GM21619 (cell line): ENCODE measurements around the gene GJC1.
"Not testable (repeated sequence)": the region's sequence is repeated elsewhere in the genome, so short reads cannot be mapped to it uniquely, and the experiment has no call there.

ENCODE experiments used
- ATAC-seq: cut with Tn5 transposase; IDR thresholded peaks from one replicate; pipeline ENCODE4 v1.9.1; 2021; ENCODE audit not compliant: unreplicated experiment

The GJC1 gene

GRCh38 chr17:44846206-44846605 is 16.1 kb upstream of the GJC1 start:
- no peak for ATAC-seq

DNA sequence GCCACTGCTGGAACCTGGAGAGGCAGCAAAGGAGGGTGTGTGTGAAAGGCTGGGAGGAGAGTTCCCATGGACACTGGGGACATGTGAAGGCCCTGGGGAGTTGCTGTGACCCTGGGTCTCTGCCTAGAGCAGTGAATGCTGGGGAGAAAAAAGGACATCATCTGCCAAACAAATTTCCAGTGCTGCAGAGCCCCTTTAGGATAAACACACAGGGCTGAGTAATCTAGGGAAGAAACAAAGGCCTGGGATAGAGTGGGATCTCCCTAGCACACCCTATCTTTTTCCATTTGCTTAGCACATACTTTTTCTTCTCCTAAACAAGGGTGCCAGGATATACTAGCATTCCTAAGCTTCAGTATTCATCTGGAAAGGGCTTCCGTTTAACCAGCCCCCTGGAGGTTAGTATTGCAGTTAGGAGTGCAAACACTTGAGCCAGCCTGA is 14.3 kb upstream of the GJC1 start:
- no peak for ATAC-seq

GRCh38 chr17:44842748-44843147 is 12.7 kb upstream of the GJC1 start:
- ATAC-seq: no peak

DNA sequence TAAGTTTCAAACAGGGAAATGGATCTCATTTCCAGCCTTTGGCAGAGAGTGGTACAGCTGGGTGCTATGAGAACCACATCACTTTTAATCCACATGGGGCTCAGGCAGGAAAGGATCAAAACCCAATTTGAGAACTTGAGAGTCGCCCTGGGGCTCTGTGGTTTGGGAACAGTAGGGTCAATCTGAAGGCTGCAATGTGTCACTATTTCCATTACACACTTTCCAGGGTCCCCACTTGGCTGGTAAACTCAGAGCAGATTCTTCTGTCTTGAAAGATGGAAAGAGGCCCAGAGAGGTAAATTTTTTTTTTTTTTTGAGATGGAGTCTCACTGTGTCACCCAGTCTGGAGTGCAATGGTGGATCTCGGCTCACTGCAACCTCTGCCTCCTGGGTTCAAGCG is 10.8 kb upstream of the GJC1 start:
- ATAC-seq: no peak

GRCh38 chr17:44840274-44840673 is 10.2 kb upstream of the GJC1 start:
- ATAC-seq: no peak

DNA sequence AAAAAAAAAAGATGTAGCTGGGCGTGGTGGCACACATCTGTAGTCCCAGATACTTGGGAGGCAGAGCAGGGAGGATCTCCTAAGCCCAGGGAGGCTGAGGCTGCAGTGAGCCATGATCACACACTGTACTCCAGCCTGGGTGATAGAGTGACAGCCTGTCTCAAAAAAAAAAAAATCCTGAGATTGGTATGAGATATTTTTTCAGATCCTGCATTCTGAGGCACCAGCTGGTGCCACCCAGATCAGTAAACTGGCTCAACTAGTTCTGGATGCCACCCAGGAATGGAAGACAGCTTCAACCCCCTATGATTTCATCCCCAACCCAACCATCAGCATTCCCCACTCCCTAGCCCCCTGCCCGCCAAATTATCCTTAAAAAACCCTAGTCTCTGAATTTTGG is 7.1 kb upstream of the GJC1 start:
- ATAC-seq: no peak

- no peak for ATAC-seq
Observed at GRCh38 chr17:44832805-44833204, 2.7 kb upstream of the GJC1 start.

DNA sequence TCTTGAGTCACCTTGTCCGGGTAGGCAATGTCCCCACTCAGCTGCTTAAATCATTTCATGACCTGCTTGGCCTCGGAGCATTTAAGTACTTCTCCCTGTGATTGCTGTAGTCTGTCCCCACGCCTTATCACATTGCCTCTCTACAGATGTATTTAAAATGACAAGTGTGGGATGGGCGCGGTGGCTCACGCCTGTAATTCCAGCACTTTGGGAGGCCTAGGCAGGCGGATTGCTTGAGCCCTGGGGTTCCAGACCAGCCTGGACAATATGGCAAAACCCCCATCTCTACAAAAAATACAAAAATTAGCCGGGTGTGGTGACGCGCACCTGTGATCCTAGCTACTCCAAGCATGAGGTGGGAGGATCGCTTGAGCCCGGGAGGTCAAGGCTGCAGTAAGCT is 1.3 kb upstream of the GJC1 start:
- no peak for ATAC-seq

GRCh38 chr17:44830359-44831288 is 537 bp upstream of the GJC1 start:
- ATAC-seq: no peak

DNA sequence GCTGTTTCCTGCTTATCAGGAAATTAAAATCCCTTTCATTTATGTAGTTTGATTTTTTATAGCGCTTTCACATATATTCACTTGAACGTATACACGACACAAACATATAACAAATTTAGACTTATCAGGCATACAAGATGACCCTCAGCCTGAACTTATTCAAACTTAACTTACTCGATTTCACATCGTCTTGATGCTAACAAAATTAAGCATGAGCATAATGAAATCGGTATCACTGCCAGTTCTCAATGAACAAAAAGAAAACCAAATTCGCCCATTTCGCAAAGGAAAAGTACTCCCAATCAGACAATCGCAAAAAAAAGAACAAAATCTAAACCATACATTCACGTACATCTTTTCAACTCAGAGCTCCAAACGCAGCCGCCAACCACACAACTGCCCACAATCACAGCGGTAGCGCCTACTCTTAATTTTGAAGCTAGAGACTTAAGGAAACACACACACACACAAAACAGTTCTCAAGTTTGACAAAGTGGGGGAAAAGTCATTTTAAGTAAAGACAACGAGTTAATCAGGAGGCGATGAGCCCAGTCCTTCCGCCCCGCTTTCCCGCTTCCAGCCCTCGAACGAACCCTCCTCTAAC is 1.1 kb downstream of the GJC1 start:
- ATAC-seq: no peak

DNA sequence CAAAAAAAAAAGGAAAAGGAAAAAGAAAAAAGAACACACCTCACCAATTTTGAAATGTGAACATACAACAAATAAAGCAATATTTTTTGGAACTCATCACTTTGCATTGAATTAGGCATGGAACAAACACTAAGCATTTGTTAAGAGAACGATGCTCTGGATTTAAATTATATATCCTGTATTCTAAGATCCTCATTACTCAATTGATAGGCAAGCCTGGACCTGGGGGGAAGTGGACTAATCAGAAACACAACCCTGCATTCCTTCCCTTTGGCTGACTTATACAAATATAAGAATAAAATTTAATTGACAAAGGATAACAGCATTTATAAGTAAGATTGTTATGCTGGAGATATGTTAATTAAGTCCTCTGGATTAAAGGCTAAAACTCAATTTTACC is 2.2 kb downstream of the GJC1 start:
- no peak for ATAC-seq

DNA sequence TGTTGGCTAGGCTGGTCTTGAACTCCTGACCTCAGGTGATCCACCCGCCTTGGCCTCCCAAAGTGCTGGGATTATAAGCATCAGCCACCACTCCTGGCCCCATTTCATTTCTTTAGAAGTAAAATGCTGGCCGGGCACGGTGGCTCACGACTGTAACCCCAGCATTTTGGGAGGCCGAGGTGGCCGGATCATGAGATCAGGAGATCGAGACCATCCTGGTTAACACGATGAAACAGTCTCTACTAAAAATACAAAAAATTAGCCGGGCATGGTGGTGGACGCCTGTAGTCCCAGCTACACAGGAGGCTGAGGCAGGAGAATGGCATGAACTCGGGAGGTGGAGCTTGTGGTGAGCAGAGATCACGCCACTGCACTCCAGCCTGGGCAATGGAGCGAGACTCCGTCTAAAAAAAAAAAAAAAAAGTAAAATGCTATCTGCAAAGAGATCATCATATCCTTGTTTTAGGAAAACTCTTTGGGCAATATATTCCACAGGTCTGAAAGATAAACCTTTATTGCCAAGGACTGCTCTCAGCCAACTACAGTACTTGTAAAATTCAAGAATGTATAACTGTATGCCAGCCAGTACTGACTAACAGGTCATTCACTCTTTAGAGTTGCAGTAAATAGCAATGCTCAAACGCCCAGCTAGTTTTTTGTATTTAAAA is 3.8 kb downstream of the GJC1 start:
- no peak for ATAC-seq

DNA sequence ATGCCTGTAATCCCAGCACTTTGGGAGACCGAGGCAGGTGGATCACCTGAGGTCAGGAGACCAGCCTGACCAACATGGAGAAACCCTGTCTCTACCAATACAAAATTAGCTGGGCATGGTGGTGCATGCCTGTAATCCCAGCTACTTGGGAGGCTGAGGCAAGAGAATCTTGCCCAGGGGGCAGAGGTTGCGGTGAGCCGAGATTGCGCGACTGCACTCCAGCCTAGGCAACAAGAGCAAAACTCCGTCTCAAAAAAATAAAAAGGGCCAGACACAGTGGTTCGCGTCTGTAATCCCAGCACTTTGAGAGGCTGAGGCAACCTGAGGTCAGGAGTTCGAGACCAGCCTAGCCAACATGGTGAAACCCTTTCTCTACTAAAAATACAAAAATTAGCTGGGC is 4.9 kb downstream of the GJC1 start:
- not testable (repeated sequence) for ATAC-seq

- ATAC-seq: no peak
Observed at GRCh38 chr17:44820631-44821212, 9.4 kb downstream of the GJC1 start.

- not testable (repeated sequence) for ATAC-seq
Observed at GRCh38 chr17:44818508-44818907, 11.6 kb downstream of the GJC1 start.

DNA sequence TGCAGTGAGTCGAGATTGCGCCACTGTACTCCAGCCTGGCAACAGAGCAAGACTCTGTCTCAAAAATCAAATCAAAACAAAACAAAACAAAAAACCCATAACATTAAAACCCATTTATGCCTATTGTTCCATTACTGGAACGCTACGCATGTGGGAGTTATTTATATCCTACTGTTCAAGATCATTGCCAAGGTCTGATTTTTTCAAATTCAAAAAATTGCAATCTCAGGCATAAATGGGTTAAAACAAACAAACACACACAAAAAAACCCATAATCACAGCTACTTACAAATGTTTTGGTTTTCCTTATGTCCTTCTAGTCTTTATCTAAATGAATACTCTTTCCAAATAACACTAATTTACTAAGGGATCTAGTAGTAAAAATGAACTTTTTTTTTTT is 17.8 kb downstream of the GJC1 start:
- ATAC-seq: no peak

- ATAC-seq: not testable (repeated sequence)
Observed at GRCh38 chr17:44808656-44809388, 21.3 kb downstream of the GJC1 start.

GRCh38 chr17:44808156-44808555 is 21.9 kb downstream of the GJC1 start:
- no peak for ATAC-seq

DNA sequence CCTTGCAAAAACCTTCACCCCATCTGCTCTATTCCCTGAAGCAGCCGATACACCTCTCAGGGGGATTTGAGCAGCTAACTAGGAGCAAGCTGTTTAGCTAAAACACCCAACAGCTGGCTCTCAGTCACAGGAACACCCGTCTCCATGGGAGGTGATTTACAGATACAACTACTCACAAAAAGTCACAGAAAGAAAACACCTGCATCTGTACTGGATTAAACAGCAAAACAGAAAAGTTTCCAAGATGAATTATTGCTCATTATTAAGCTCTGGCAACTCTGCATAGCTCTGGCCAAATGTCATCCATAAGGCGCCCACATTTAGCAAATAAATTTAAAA is 22.3 kb downstream of the GJC1 start:
- no peak for ATAC-seq

- no peak for ATAC-seq
Observed at GRCh38 chr17:44807093-44807816, 22.8 kb downstream of the GJC1 start.
